OCI-LY1 (cell line): ENCODE results near the gene BOK.

Experiments
- H2AFZ ChIP-seq: fragments of 200-600 bp; sonication (generic), shearing (Covaris generic); 2 replicates; pipeline ENCODE4 v1.6.0; 2014; ENCODE audit warnings: antibody characterized with exemption, mild to moderate bottlenecking, low read length
- H3F3A ChIP-seq: fragments of 200-600 bp; sonication (generic), shearing (Covaris generic); 2 replicates; pipeline ENCODE4 v1.6.0; 2014; ENCODE audit warnings: mild to moderate bottlenecking, antibody characterized with exemption, low read length, moderate library complexity; ENCODE audit not compliant: insufficient read depth
- H3K27ac ChIP-seq: fragments of 200-600 bp; sonication (generic); 2 replicates; pipeline ENCODE4 v1.5.1; 2014; ENCODE audit warnings: low read length, mixed run types, mild to moderate bottlenecking, low read depth; ENCODE audit not compliant: poor library complexity, severe bottlenecking
- H3K27me3 ChIP-seq: fragments of 200-600 bp; sonication (generic); 2 replicates; pipeline ENCODE4 v1.6.0; 2014; ENCODE audit warnings: antibody characterized with exemption, mild to moderate bottlenecking, low read length, moderate library complexity; ENCODE audit not compliant: insufficient read depth
- H3K36me3 ChIP-seq: fragments of 200-600 bp; sonication (generic); 2 replicates; pipeline ENCODE4 v1.6.1; 2014; ENCODE audit warnings: mild to moderate bottlenecking, antibody characterized with exemption, low read length, moderate library complexity, mixed read lengths; ENCODE audit not compliant: insufficient read depth
- H3K4me1 ChIP-seq: fragments of 200-600 bp; sonication (generic); 2 replicates; pipeline ENCODE4 v1.5.1; 2014; ENCODE audit warnings: mild to moderate bottlenecking, low read length, moderate library complexity; ENCODE audit not compliant: insufficient read depth, severe bottlenecking
- H3K4me2 ChIP-seq: fragments of 200-600 bp; sonication (generic), shearing (Covaris generic); 2 replicates; pipeline ENCODE4 v1.6.1; 2014; ENCODE audit warnings: low read length
- H3K4me3 ChIP-seq: fragments of 200-600 bp; sonication (generic); 2 replicates; pipeline ENCODE4 v1.5.1; 2014; ENCODE audit warnings: low read length, low read depth, mild to moderate bottlenecking, mixed read lengths; ENCODE audit not compliant: poor library complexity, severe bottlenecking
- H3K79me2 ChIP-seq: fragments of 200-600 bp; shearing (Covaris generic); 2 replicates; pipeline ENCODE4 v1.6.1; 2016; ENCODE audit warnings: mixed run types, low read length, mixed read lengths; ENCODE audit not compliant: insufficient read depth
- H3K9ac ChIP-seq: fragments of 200-600 bp; sonication (generic), shearing (Covaris generic); 2 replicates; pipeline ENCODE4 v1.6.1; 2014; ENCODE audit warnings: mild to moderate bottlenecking, low read length, mixed read lengths
- H3K9me2 ChIP-seq: fragments of 200-600 bp; sonication (generic), shearing (Covaris generic); 2 replicates; pipeline ENCODE4 v1.6.1; 2014; ENCODE audit warnings: low read depth, mild to moderate bottlenecking, low read length, mixed read lengths
- H3K9me3 ChIP-seq: fragments of 200-600 bp; shearing (Covaris generic); 2 replicates; pipeline ENCODE4 v1.6.1; 2014; ENCODE audit warnings: low read length, mixed read lengths
- H4K20me1 ChIP-seq: fragments of 200-600 bp; sonication (generic), shearing (Covaris generic); 2 replicates; pipeline ENCODE4 v1.6.0; 2016; ENCODE audit warnings: mild to moderate bottlenecking, low read length; ENCODE audit not compliant: insufficient read depth
- CTCF ChIP-seq: fragments of 200-600 bp; sonication (generic), shearing (Covaris generic); IDR thresholded peaks from 2 replicates; pipeline ENCODE4 v1.5.1; 2017; ENCODE audit warnings: mild to moderate bottlenecking, antibody characterized with exemption, low read length, moderate library complexity, mixed read lengths
- EZH2 ChIP-seq: fragments of 200-600 bp; sonication (generic), shearing (Covaris generic); IDR thresholded peaks from 2 replicates; pipeline ENCODE4 v1.8.0; 2017; ENCODE audit warnings: borderline replicate concordance, mixed run types, mild to moderate bottlenecking, antibody characterized with exemption, low read length, moderate library complexity, mixed read lengths

Gene BOK

GRCh38 chr2:241514553-241514952, 44.0 kb upstream of the BOK start:
- Histone ChIP-seq H3K4me3 (no peak overlapping the region), H4K20me1 (no peaks in the 10 kb centered on the region), H3K4me1 (no peaks in the 10 kb centered on the region), H3K9me2 (no peaks in the 10 kb centered on the region), H3K79me2 (no peaks in the 10 kb centered on the region), H3K27me3 (no peaks in the 10 kb centered on the region; the same call in 1 of the 2 replicates), H3K27ac (no peak overlapping the region), H2AFZ (no peak overlapping the region), H3F3A (no peaks in the 10 kb centered on the region), H3K4me2 (no peak overlapping the region), H3K9me3 (no peaks in the 10 kb centered on the region), H3K9ac (no peak overlapping the region), H3K36me3 (no peaks in the 10 kb centered on the region)
- TF ChIP-seq CTCF: no peak

- Histone ChIP-seq H4K20me1 (no peaks in the 10 kb centered on the region), H3K36me3 (no peaks in the 10 kb centered on the region), H3K9ac (no peak overlapping the region), H3K79me2 (no peaks in the 10 kb centered on the region), H3K4me1 (no peaks in the 10 kb centered on the region), H3K9me2 (no peaks in the 10 kb centered on the region), H3K4me2 (no peak overlapping the region), H3K27me3 (no peaks in the 10 kb centered on the region; the same call in 1 of the 2 replicates), H3K9me3 (no peaks in the 10 kb centered on the region), H3K4me3 (no peak overlapping the region), H3K27ac (no peak overlapping the region), H3F3A (no peaks in the 10 kb centered on the region), H2AFZ (no peak overlapping the region)
- no peak for TF ChIP-seq CTCF
- no peak for TF ChIP-seq EZH2
These were observed 43.4 kb upstream of the BOK start for GRCh38 chr2:241514986-241515737.

- H3K9me2 ChIP-seq: no peaks in the 10 kb centered on the region
- H3K4me2 ChIP-seq: no peak overlapping the region
These were observed 42.0 kb upstream of the BOK start for GRCh38 chr2:241516520-241516965.

GRCh38 chr2:241517297-241517696, 41.2 kb upstream of the BOK start:
- no peaks in the 10 kb centered on the region for H3K36me3 ChIP-seq

More at GRCh38 chr2:241516520-241516965, 42.0 kb upstream of the BOK start:
- H3K27me3 ChIP-seq: no peaks in the 10 kb centered on the region
- no peak overlapping the region for H2AFZ ChIP-seq
- H3K36me3 ChIP-seq: no peaks in the 10 kb centered on the region
- no peak for TF ChIP-seq EZH2
- no peaks in the 10 kb centered on the region for H3K4me1 ChIP-seq
- H3K9ac ChIP-seq: no peak overlapping the region
- no peaks in the 10 kb centered on the region for H3F3A ChIP-seq
- H3K4me3 ChIP-seq: no peak overlapping the region
- H3K9me3 ChIP-seq: no peaks in the 10 kb centered on the region
- no peak overlapping the region for H3K27ac ChIP-seq
- H3K79me2 ChIP-seq: no peaks in the 10 kb centered on the region
- H4K20me1 ChIP-seq: no peaks in the 10 kb centered on the region

More at GRCh38 chr2:241517297-241517696, 41.2 kb upstream of the BOK start:
- Histone ChIP-seq H3K4me3 (no peak overlapping the region), H3K4me1 (no peaks in the 10 kb centered on the region), H3K9ac (no peak overlapping the region), H3K9me2 (no peaks in the 10 kb centered on the region), H4K20me1 (no peaks in the 10 kb centered on the region), H3K9me3 (no peaks in the 10 kb centered on the region), H3K4me2 (no peak overlapping the region), H2AFZ (no peak overlapping the region), H3F3A (no peaks in the 10 kb centered on the region), H3K27ac (no peak overlapping the region), H3K79me2 (no peaks in the 10 kb centered on the region), H3K27me3 (no peaks in the 10 kb centered on the region)
- no peak for TF ChIP-seq CTCF
- TF ChIP-seq EZH2: no peak
